LNCaP clone FGC (cell line): ENCODE results near the gene FSTL4.
"Not testable (repeated sequence)": the region's sequence is repeated elsewhere in the genome, so short reads cannot be mapped to it uniquely, and the experiment has no call there.

Experiments
- DNase-seq: peaks from one replicate; pipeline ENCODE4 v3.0.0-alpha.2; 2011; ENCODE audit warnings: low read depth
- H3K4me3 ChIP-seq: 2 replicates; pipeline ENCODE4 v1.5.1; 2011; ENCODE audit warnings: mild to moderate bottlenecking, low read depth, low read length, control low read depth
- TF ChIP-seq, protein P1 (sequence below): IDR thresholded peaks from 2 replicates; pipeline ENCODE4 v1.5.1; 2012; ENCODE audit warnings: mild to moderate bottlenecking; ENCODE audit not compliant: control insufficient read depth, insufficient read depth; ENCODE audit errors: extremely low read depth

The FSTL4 gene

DNA sequence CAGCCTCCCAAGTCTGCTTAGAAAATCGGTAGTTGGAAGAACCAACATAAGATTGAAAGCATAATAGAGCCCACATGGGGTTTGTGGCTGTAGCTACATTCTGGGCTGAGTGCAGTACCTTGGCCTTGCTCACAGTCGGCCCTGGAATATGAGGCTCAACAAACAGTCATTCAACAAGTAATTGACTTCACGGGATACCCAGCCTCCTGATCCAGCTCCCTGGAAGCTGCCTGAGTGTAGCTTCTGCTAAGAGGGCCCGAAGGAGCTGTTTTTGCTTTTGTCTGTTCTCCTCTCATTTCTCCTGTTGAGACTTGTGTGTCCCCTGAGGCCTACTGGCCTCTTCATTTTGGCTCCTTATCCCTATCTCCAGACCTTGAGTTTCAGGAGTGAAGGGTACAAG lies 389.8 kb downstream of the FSTL4 start:
- TF ChIP-seq, protein P1, sequence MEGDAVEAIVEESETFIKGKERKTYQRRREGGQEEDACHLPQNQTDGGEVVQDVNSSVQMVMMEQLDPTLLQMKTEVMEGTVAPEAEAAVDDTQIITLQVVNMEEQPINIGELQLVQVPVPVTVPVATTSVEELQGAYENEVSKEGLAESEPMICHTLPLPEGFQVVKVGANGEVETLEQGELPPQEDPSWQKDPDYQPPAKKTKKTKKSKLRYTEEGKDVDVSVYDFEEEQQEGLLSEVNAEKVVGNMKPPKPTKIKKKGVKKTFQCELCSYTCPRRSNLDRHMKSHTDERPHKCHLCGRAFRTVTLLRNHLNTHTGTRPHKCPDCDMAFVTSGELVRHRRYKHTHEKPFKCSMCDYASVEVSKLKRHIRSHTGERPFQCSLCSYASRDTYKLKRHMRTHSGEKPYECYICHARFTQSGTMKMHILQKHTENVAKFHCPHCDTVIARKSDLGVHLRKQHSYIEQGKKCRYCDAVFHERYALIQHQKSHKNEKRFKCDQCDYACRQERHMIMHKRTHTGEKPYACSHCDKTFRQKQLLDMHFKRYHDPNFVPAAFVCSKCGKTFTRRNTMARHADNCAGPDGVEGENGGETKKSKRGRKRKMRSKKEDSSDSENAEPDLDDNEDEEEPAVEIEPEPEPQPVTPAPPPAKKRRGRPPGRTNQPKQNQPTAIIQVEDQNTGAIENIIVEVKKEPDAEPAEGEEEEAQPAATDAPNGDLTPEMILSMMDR = no peak
- DNase-seq = no peak
- no peak overlapping the region for H3K4me3 ChIP-seq

DNA sequence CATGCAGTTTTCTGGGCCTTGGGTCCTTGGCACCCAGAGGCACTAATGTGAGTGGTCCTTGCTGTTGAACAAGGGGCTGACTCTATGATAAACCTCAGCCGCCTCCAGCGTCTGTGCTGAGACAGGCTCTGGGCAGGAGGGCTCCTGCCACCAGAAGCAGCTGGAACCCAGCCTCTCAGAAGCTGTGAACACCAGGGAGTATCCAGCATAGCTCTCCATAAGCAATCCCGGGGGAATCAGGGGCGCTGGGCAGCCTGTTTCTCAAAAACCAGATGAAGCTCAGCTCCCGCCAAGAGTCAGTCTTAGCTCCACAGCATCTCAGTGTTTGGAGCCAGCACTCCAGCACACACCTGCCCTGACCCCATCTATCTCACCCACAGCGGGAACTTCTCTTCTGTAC lies 390.3 kb downstream of the FSTL4 start:
- no peak overlapping the region for H3K4me3 ChIP-seq
- TF ChIP-seq, protein P1 = no peak

DNA sequence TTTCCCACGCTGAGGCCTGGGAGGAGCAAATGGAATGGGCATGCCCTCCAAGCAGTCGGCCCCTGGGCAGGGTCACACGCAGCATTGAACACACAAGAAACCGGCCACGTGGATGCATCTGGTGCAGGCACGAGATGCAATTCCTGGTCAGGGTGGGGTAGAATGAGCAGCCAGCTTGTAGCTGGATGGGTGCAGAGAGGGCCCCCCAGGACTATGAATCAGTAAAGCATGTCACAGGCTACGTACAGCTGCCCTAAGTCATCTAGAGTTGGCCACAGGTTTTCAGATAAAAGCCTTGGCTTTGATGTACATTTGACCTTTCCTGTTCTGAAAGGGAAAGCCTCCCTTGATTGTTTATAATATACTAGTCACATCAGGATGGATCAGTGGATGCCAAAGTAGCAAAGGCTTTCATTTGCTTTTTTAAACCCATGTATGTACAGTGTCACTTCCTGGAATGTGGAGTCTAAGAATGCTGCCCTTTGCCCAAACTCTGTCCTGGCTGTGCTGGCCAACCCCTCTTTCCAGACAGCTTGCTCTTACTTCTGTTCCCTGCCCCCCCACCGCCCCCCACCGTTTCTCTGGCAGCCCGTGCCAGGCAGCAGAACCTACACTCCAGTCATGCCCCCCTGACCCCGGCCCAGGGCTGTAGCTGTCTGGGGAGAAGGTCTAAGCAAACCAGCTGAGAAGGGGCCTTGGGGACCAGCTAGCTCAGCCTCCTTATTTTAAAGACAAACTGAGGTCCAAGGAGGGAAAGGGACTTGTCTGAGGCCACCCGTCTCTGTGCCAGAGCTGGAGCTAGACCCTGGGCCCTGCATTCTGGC lies 391.3 kb downstream of the FSTL4 start:
- TF ChIP-seq, protein P1 = no peak
- no peak overlapping the region for H3K4me3 ChIP-seq
- no peak for DNase-seq

More for the DNA sequence above, 390.3 kb downstream of the FSTL4 start:
- no peak for DNase-seq

DNA sequence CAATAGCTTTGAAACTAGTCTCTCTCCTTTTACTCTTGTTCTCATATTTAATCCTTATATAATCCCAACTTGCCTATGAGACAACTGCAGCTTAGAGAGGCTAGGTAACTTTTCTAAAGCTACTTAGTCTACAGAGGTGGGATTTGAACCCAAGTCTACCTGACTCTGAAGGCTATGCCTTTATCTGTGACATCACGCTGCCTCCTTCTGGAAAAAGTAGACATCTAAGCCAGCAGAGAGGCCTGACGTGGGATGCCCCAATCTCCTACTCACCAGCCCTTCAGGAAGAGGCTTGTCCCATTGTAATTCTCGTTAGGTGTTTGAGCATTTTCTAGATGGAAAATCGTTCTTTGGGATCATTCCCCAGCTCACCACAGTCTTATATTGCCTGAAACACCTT lies 393.0 kb downstream of the FSTL4 start:
- H3K4me3 ChIP-seq = no peak overlapping the region
- TF ChIP-seq, protein P1 = no peak
- no peak for DNase-seq

DNA sequence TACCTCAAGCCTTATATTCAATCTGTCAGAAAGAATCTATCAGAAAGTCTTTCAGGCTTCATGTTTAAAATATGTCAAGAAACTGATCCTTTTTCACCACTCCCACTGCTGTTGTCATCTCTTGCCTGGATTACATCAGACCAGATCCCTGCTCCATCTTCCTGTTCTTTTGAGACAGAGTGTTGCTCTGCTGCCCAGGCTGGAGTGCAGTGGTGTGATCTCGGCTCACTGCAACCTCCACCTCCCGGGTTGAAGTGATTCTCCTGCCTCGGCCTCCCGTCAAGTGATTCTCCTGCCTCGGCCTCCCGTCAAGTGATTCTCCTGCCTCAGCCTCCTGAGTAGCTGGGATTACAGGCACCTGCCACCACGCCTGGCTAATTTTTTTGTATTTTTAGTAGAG lies 396.2 kb downstream of the FSTL4 start:
- H3K4me3 ChIP-seq, DNase-seq: not testable (repeated sequence)

DNA sequence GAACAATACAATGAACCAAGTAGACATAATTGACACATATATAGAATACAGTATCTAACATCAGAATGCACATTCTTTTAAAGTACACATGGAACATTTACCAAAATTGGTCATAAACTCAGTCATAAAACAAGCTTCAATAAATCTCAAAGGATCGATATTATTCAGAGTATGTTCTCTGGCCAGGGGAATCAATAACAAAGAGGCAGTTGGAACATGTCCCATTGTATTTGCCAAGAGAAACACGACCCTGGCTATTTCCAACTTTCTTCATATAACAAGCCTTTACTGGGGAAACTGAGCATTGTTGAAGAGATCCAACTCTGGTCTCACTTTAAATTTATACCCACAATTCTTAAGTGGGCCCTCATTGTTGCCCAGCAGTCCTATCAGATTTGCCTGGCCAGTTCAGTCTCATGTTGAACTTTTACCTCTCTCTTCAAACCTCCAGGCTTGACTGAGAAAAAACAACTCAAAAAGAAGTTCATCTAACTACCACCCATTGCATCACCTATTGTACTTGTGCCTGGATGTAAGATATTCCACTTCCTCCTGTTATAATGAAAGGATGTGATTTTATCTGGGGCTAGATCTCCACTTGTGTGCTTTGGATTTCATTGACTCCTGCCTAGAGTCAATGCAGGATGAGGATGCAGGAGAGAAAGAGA lies 398.1 kb downstream of the FSTL4 start:
- TF ChIP-seq, protein P1 = no peak
- H3K4me3 ChIP-seq = no peak overlapping the region

DNA sequence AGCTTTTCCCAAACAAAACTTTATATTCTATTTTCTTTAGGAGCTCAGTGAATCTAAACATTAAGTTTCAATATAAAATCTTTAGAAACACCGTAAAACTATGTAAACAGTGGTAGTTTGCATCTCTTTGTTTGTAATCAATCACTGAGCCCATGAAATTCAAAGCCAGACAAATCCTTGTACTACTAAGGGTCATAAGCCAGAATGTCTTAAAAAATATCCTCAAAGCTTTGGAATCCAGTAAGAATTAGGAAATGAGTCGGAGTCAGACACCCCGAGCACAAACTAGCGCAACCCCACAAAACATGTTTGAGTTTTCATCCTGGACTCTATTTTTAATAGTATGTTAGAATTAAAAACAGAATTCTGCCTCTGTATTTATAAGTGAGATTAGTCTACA lies 406.7 kb downstream of the FSTL4 start:
- DNase-seq = no peak
- H3K4me3 ChIP-seq = no peak overlapping the region
- TF ChIP-seq, protein P1 = no peak

More for the DNA sequence above, 398.1 kb downstream of the FSTL4 start:
- no peak for DNase-seq
